K562 (cell line): ENCODE data around the gene MED29. TPM values are rescaled to one million over a fixed set of nuclear protein-coding genes. Genes with fewer than 3 reads are reported as not detected.

Experiments
- CHCHD3 ChIP-seq: fragments of 250-450 bp; sonication (Bioruptor Pico); IDR thresholded peaks from 2 replicates; pipeline ENCODE4 v2.1.2; 2022; ENCODE audit warnings: mild to moderate bottlenecking
- CXXC5 ChIP-seq: fragments of 250-450 bp; sonication (Bioruptor Pico); IDR thresholded peaks from 2 replicates; pipeline ENCODE4 v1.8.0; 2022; ENCODE audit warnings: inconsistent platforms, mild to moderate bottlenecking, moderate library complexity
- MAFG ChIP-seq: fragments of 450-650 bp; conservative IDR thresholded peaks from 2 replicates; pipeline ENCODE4 v1.6.1; 2016; ENCODE audit warnings: missing genetic modification characterization, missing compliant biosample characterization
- POLR2A ChIP-seq: fragments of 450-650 bp; conservative IDR thresholded peaks from 2 replicates; pipeline ENCODE4 v1.6.1; 2016
- POLR2AphosphoS5 ChIP-seq: IDR thresholded peaks from 2 replicates; pipeline ENCODE4 v1.6.1; 2011; ENCODE audit warnings: mild to moderate bottlenecking, low read depth, low read length, moderate library complexity; ENCODE audit not compliant: control insufficient read depth, insufficient read depth
- STAT5A ChIP-seq: IDR thresholded peaks from 2 replicates; pipeline ENCODE4 v1.6.1; 2012; ENCODE audit warnings: low read length, inconsistent platforms, borderline replicate concordance
- TFAP4 ChIP-seq: sonication (generic); formaldehyde crosslinking; IDR thresholded peaks from 2 replicates; pipeline ENCODE4 v1.8.0; 2022; ENCODE audit warnings: missing genetic modification reagents, mild to moderate bottlenecking, moderate library complexity, borderline replicate concordance
- TRIM24 ChIP-seq, 2 experiments: fragments of 450-650 bp; IDR thresholded peaks; 2 replicates each; pipeline ENCODE4 v1.6.1; 2016
- VEZF1 ChIP-seq: fragments of 200-800 bp; sonication (Bioruptor generic); IDR thresholded peaks from 2 replicates; pipeline ENCODE4 v1.6.1; 2017; ENCODE audit warnings: missing genetic modification characterization, missing compliant biosample characterization
- polyA plus RNA-seq, 8 experiments: library from polyadenylated mRNA; depleted of rRNA in 4 of 8; stranded (reverse) in 5 of 8; unstranded in 3 of 8; fragments of >200 nt; fragmentation: Nextera tagmentation in 2 of 8; fragmentation: Illumina TruSeq in 1 of 8; extraction: Ambion mirVana in 2 of 8; extraction: Trizol in 1 of 8; gene quantifications; 2 replicates each; pipeline versions ENCODE4 v1.2.1 to v1.2.3, GENCODE V29; 2011 to 2014; ENCODE audit warnings: inconsistent platforms in 1 of 8, missing spikeins in 1 of 8
- total RNA-seq, 7 experiments: library from RNA; depleted of rRNA in 6 of 7; stranded (reverse); fragments of >200 nt in 6 of 7; fragmentation: Illumina TruSeq in 2 of 7; extraction: Trizol in 2 of 7; gene quantifications; 2 replicates each; pipeline versions ENCODE4 v1.2.1 to v1.2.3, GENCODE V29; 2011 to 2021; ENCODE audit warnings: low replicate concordance in 1 of 7

Gene MED29
- total and polyA plus RNA-seq, 9 of the 15 experiments (the other 6 are each of a cell fraction or from before 2014, with no cell fraction given): 1.8 to 22.6 (median 12.4) TPM

- TF ChIP-seq CXXC5 (CRISPR knock-in tag): peak; percentile 97
- TF ChIP-seq POLR2AphosphoS5: peak; percentile 10; the same call in 1 of the 2 replicates
- peak in 1 of 2 experiments; percentile 46; a peak in 1 of 4 replicates for TF ChIP-seq TRIM24 (IDR thresholded peaks at IDR 0.05)
- TF ChIP-seq CHCHD3 (CRISPR knock-in tag): no peak
- TF ChIP-seq STAT5A: 0 out of 2 replicates have a peak, but pooled peaks have one; percentile 13
- no peak for TF ChIP-seq MAFG (tag)
- TF ChIP-seq VEZF1 (CRISPR knock-in tag): peak; percentile 86
- peak; percentile 86 for TF ChIP-seq TFAP4 (CRISPR knock-in tag)
- TF ChIP-seq POLR2A: peak; percentile 57; the same call in 1 of the 2 replicates
Observed at GRCh38 chr19:39402346-39403300, 11.4 kb downstream of the MED29 start (continued).
